Measurements from ENCODE around the gene SERPINA12. TPM values are rescaled to one million over a fixed set of nuclear protein-coding genes. Genes with fewer than 3 reads are reported as not detected.

Gene SERPINA12, protein sequence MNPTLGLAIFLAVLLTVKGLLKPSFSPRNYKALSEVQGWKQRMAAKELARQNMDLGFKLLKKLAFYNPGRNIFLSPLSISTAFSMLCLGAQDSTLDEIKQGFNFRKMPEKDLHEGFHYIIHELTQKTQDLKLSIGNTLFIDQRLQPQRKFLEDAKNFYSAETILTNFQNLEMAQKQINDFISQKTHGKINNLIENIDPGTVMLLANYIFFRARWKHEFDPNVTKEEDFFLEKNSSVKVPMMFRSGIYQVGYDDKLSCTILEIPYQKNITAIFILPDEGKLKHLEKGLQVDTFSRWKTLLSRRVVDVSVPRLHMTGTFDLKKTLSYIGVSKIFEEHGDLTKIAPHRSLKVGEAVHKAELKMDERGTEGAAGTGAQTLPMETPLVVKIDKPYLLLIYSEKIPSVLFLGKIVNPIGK
- not detected in 2 replicates for total RNA-seq

DNA sequence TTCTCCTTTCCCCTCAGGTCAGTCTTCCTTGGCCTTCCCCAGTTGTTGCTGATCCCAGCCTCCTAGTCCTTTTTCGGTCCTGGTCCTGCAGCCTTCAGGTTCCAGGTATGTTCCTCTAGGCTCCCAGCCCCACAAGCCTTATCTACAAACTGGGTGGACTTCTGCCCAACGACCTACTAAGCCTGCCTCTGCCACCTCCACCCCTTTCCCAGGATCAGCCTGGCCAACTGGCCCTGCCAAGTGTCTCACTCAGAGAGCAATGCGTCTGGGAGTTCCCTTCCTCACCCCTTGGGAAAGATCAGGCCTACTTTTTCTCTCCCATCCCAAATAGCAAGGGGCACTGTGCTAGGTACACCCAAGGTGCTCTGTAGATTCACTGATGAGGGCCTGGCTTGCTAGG, at the start of gene SERPINA12:
Gene SERPINA12 (minus strand): TSS at position 114 of the 400 bp plus-strand sequence. CDS start 11,072 bp downstream, outside the sequence.

DNA sequence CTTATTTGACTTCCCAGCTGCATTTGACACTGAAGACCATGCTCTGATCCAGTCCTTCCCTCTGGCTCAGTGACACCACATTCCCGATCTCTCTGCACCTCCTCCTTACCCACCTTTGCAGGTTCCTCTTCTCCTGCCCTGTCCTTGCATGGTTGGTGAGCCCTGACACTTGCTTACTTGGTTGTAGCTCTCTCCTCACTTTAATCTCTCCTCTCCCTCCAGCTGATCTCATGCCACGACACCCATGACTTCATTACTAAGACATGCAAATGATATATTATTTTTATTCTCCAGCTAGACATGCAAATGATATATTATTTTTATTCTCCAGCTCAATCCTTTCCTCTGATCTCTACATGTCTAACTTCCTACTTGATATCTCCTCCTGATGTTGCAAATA, 33.2 kb downstream of the SERPINA12 start, which contains the start of gene SERPINA9:
Gene SERPINA9 (minus strand): TSS at position 175 of the 400 bp plus-strand sequence. CDS start 6,357 bp downstream, outside the sequence.

Other genes starting within 250 kb of the SERPINA12 start
- not detected in 2 replicates for gene SERPINA10, start 216.2 kb downstream of the SERPINA12 start, total RNA-seq
- not detected in 2 replicates for gene SERPINA6, start 186.1 kb downstream of the SERPINA12 start, total RNA-seq
- gene SERPINA2, start 142.8 kb downstream of the SERPINA12 start, total RNA-seq, result not detected in 2 replicates
- not detected in 2 replicates for gene SERPINA1, start 120.9 kb downstream of the SERPINA12 start, total RNA-seq
- not detected in 2 replicates for gene SERPINA11, start 56.7 kb downstream of the SERPINA12 start, total RNA-seq
- gene SERPINA9, start 33.3 kb downstream of the SERPINA12 start, total RNA-seq, result not detected in 2 replicates
- not detected in 2 replicates for gene SERPINA4, start 52.0 kb upstream of the SERPINA12 start, total RNA-seq
- gene SERPINA5, start 72.0 kb upstream of the SERPINA12 start, total RNA-seq, result 0.17 TPM in 1 of 2 replicates, not detected in the other
- gene SERPINA3, start 102.9 kb upstream of the SERPINA12 start, total RNA-seq, result not detected in 2 replicates

All from dermis lymphatic vessel endothelial cell (primary cell).